GM19238 (cell line): Measurements from ENCODE around the gene CLEC4F.
A peak's percentile ranks its signal among the peaks of the same experiment; 100 is the strongest.

ENCODE experiments used
- DNase-seq: peaks from one replicate; pipeline ENCODE4 v3.0.0; 2011; ENCODE audit warnings: low spot score; ENCODE audit not compliant: insufficient read length

Gene CLEC4F

GRCh38 chr2:70789304-70790135 is 30.9 kb downstream of the CLEC4F start:
- DNase-seq, result peak; percentile 22

- no peak for DNase-seq
These were observed 35.1 kb downstream of the CLEC4F start for GRCh38 chr2:70785137-70785911.

- no peak for DNase-seq
These were observed 36.1 kb downstream of the CLEC4F start for GRCh38 chr2:70784320-70784719.

GRCh38 chr2:70779911-70780545 is 40.4 kb downstream of the CLEC4F start:
- no peak for DNase-seq

- DNase-seq, result no peak
These were observed 40.9 kb downstream of the CLEC4F start for GRCh38 chr2:70779491-70779890.

GRCh38 chr2:70778676-70779075 is 41.7 kb downstream of the CLEC4F start:
- no peak for DNase-seq

GRCh38 chr2:70777450-70777849 is 42.9 kb downstream of the CLEC4F start:
- DNase-seq, result no peak

- DNase-seq, result no peak
These were observed 44.1 kb downstream of the CLEC4F start for GRCh38 chr2:70776266-70776665.

- no peak for DNase-seq
These were observed 45.3 kb downstream of the CLEC4F start for GRCh38 chr2:70775141-70775540.

- no peak for DNase-seq
These were observed 47.8 kb downstream of the CLEC4F start for GRCh38 chr2:70772486-70773155.

GRCh38 chr2:70771446-70771845 is 49.0 kb downstream of the CLEC4F start:
- DNase-seq, result no peak

GRCh38 chr2:70769450-70769849 is 50.9 kb downstream of the CLEC4F start:
- no peak for DNase-seq

GRCh38 chr2:70768590-70769085 is 51.8 kb downstream of the CLEC4F start:
- DNase-seq, result no peak

GRCh38 chr2:70767699-70768589 is 52.5 kb downstream of the CLEC4F start, which contains the start of gene ADD2:
ADD2 (minus strand) TSS chr2:70768200; CDS start chr2:70706408, 61,792 bp downstream.
- DNase-seq, result peak; percentile 33

- DNase-seq, result peak; percentile 19
These were observed 53.2 kb downstream of the CLEC4F start for GRCh38 chr2:70767079-70767698.

GRCh38 chr2:70766357-70767078 is 53.9 kb downstream of the CLEC4F start:
- no peak for DNase-seq

GRCh38 chr2:70765507-70765906 is 54.9 kb downstream of the CLEC4F start:
- no peak for DNase-seq

- DNase-seq, result no peak
These were observed 61.0 kb downstream of the CLEC4F start for GRCh38 chr2:70759446-70759845.
